Keratinocyte (primary cell): ENCODE data around the gene TAX1BP3. TPM values are rescaled to one million over a fixed set of nuclear protein-coding genes. Genes with fewer than 3 reads are reported as not detected.

Experiments used
- DNase-seq: peaks from one replicate; pipeline ENCODE4 v3.0.0-alpha.2; 2011; ENCODE audit warnings: low read depth, missing footprints, low spot score
- FAIRE-seq: peaks from 2 replicates; lab custom pipeline; 2011; peaks lifted over from hg19 to GRCh38; lab: Jason Lieb, UNC
- H2AFZ ChIP-seq: 2 replicates; pipeline ENCODE4 v1.6.0; 2012; ENCODE audit warnings: low read length, control low read depth, inconsistent platforms; ENCODE audit not compliant: control insufficient read depth
- H3K27ac ChIP-seq: 2 replicates; pipeline ENCODE4 v1.5.1; 2011; ENCODE audit warnings: low read length; ENCODE audit not compliant: control insufficient read depth, insufficient read depth
- H3K27me3 ChIP-seq: 3 replicates; pipeline ENCODE4 v1.6.0; 2011; ENCODE audit warnings: low read length; ENCODE audit not compliant: control insufficient read depth, insufficient read depth; ENCODE audit errors: extremely low read depth
- H3K36me3 ChIP-seq, 2 experiments: 2 replicates in 1 of 2; 3 replicates in 1 of 2; pipeline ENCODE4 v1.5.1; 2011; ENCODE audit warnings: low read length in 2 of 2, mild to moderate bottlenecking in 1 of 2; ENCODE audit not compliant: control insufficient read depth in 2 of 2, insufficient read depth in 2 of 2; ENCODE audit errors: extremely low read depth in 1 of 2
- H3K4me1 ChIP-seq: 3 replicates; pipeline ENCODE4 v1.5.1; 2011; ENCODE audit warnings: low read length; ENCODE audit not compliant: control insufficient read depth, insufficient read depth; ENCODE audit errors: extremely low read depth
- H3K4me2 ChIP-seq: 3 replicates; pipeline ENCODE4 v1.6.0; 2011; ENCODE audit warnings: low read depth, low read length; ENCODE audit not compliant: control insufficient read depth, insufficient read depth; ENCODE audit errors: extremely low read depth
- H3K4me3 ChIP-seq, 3 experiments: fragments of 200-600 bp in 1 of 3; sonication (generic) in 1 of 3; 2 replicates in 2 of 3; 3 replicates in 1 of 3; pipeline ENCODE4 v1.5.1; 2011 to 2016; ENCODE audit warnings: low read length in 3 of 3, mild to moderate bottlenecking in 3 of 3, control low read depth in 2 of 3, inconsistent platforms in 1 of 3, low read depth in 1 of 3, mixed read lengths in 1 of 3, mixed run types in 1 of 3, moderate library complexity in 1 of 3; ENCODE audit not compliant: control insufficient read depth in 2 of 3, insufficient read depth in 2 of 3; ENCODE audit errors: extremely low read depth in 1 of 3
- H3K79me2 ChIP-seq: 2 replicates; pipeline ENCODE4 v1.6.0; 2012; ENCODE audit warnings: low read length; ENCODE audit not compliant: control insufficient read depth, insufficient read depth
- H3K9ac ChIP-seq: 3 replicates; pipeline ENCODE4 v1.6.0; 2011; ENCODE audit warnings: low read length; ENCODE audit not compliant: control insufficient read depth, insufficient read depth; ENCODE audit errors: extremely low read depth
- H3K9me1 ChIP-seq: 3 replicates; pipeline ENCODE4 v1.6.0; 2011; ENCODE audit warnings: low read length; ENCODE audit not compliant: control insufficient read depth, insufficient read depth; ENCODE audit errors: extremely low read depth
- H3K9me3 ChIP-seq: 2 replicates; pipeline ENCODE4 v1.5.1; 2012; ENCODE audit warnings: low read depth, low read length; ENCODE audit not compliant: control insufficient read depth
- H4K20me1 ChIP-seq: 3 replicates; pipeline ENCODE4 v1.6.0; 2011; ENCODE audit warnings: low read length; ENCODE audit not compliant: control insufficient read depth, insufficient read depth; ENCODE audit errors: extremely low read depth
- CTCF ChIP-seq, 3 experiments: IDR thresholded peaks in 1 of 3; conservative IDR thresholded peaks in 1 of 3; optimal IDR thresholded peaks in 1 of 3; 2 replicates in 2 of 3; 3 replicates in 1 of 3; pipeline versions ENCODE3 to v1.5.1; 2011; ENCODE audit warnings: low read length in 3 of 3, mild to moderate bottlenecking in 3 of 3, moderate library complexity in 2 of 3, control low read depth in 1 of 3, inconsistent platforms in 1 of 3; ENCODE audit not compliant: insufficient read depth in 2 of 3; ENCODE audit errors: extremely low read depth in 1 of 3
- EZH2 ChIP-seq: IDR thresholded peaks from one replicate; pipeline ENCODE4 v1.6.1; 2012; ENCODE audit warnings: inconsistent platforms, mild to moderate bottlenecking, low read length, moderate library complexity
- dilution Hi-C: fragments of 300-500 bp; cut with MboI; formaldehyde crosslinking; loops from one replicate; pipeline ENCODE4 v1.7.0; 2020; ENCODE audit warnings: low sequenced_read_pairs; ENCODE audit not compliant: extremely low pct_ligation_motif_present
- polyA plus RNA-seq, 5 experiments: library from polyadenylated mRNA; depleted of rRNA in 3 of 5; stranded (reverse) in 3 of 5; stranded (forward) in 1 of 5; unstranded in 1 of 5; fragments of >200 nt; gene quantifications; 1 replicate in 1 of 5; 2 replicates in 3 of 5; 3 replicates in 1 of 5; pipeline versions ENCODE4 v1.2.1 to v1.2.3, GENCODE V29; 2011 to 2012; ENCODE audit warnings: missing spikeins in 2 of 5, low read depth in 1 of 5, low replicate concordance in 1 of 5

Gene TAX1BP3
- polyA plus RNA-seq, 1 donor (not counting 4 experiments of a cell fraction or from before 2014, with no cell fraction given): 126 TPM

GRCh38 chr17:3647251-3647650 is 21.1 kb downstream of the TAX1BP3 start:
- H3K9me1 ChIP-seq: peaks cover 2% of the 10 kb centered on the region
- H3K27me3 ChIP-seq: no peaks in the 10 kb centered on the region
- H4K20me1 ChIP-seq: no peaks in the 10 kb centered on the region
- TF ChIP-seq EZH2 (no peak), CTCF (optimal IDR thresholded peaks at IDR 0.05 in 1 of 3, IDR thresholded peaks at IDR 0.05 in 1 of 3, conservative IDR thresholded peaks at IDR 0.05 in 1 of 3; ENCODE audit: extremely low read depth in 1 of 3, insufficient read depth in 2 of 3, low read length in 3 of 3) (no peak)
- H3K9me3 ChIP-seq: no peaks in the 10 kb centered on the region
- no peak overlapping the region for H3K4me2 ChIP-seq
- H2AFZ ChIP-seq: no peak overlapping the region
- no peak overlapping the region for H3K9ac ChIP-seq
- no peaks in the 10 kb centered on the region for H3K79me2 ChIP-seq
- dilution Hi-C loops: no loop called here
- H3K4me3 ChIP-seq: no peak overlapping the region
- H3K4me1 ChIP-seq: no peaks in the 10 kb centered on the region
- peaks cover 8 to 12% of the 10 kb centered on the region in 2 experiments for H3K36me3 ChIP-seq
- FAIRE-seq: no peak
- DNase-seq: no peak
- H3K27ac ChIP-seq: no peak overlapping the region

GRCh38 chr17:3645310-3645709 is 23.1 kb downstream of the TAX1BP3 start:
- H3K79me2 ChIP-seq: no peaks in the 10 kb centered on the region
- H4K20me1 ChIP-seq: no peaks in the 10 kb centered on the region
- H3K9me1 ChIP-seq: peaks cover 2% of the 10 kb centered on the region
- FAIRE-seq (no peak), DNase-seq (no peak)
- H3K4me1 ChIP-seq: no peaks in the 10 kb centered on the region
- no peak overlapping the region for H3K4me2 ChIP-seq
- dilution Hi-C loops: no loop called here
- no peaks in the 10 kb centered on the region for H3K9me3 ChIP-seq
- H2AFZ ChIP-seq: no peak overlapping the region
- H3K4me3 ChIP-seq: no peak overlapping the region
- no peak overlapping the region for H3K9ac ChIP-seq
- no peak overlapping the region for H3K27ac ChIP-seq
- peaks cover 11 to 13% of the 10 kb centered on the region in 2 experiments for H3K36me3 ChIP-seq
- TF ChIP-seq CTCF (optimal IDR thresholded peaks at IDR 0.05 in 1 of 3, IDR thresholded peaks at IDR 0.05 in 1 of 3, conservative IDR thresholded peaks at IDR 0.05 in 1 of 3; ENCODE audit: extremely low read depth in 1 of 3, insufficient read depth in 2 of 3, low read length in 3 of 3) (no peak), EZH2 (no peak)
- H3K27me3 ChIP-seq: no peaks in the 10 kb centered on the region
